ENCODE results near the gene SMAD7.

The SMAD7 gene

DNA sequence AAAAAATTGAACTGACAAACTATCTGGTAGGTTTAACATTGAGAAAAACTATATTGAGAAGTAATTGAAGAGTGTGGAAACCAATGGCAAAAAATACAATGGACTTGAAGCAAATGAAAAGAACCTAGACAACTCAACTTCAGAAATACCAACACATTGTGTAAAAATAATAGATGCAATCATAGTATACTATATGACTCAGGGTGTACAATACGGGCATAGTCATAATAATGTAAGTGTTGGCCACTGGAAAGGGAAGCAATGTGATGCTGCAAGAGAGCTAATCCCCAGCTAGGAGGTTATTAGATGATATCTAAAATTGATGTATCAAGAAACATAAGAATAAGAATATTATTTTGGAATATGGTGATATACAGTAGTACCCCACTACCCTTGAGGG, 45.3 kb downstream of the SMAD7 start:
- peaks cover 20% of the 10 kb centered on the region for H3K4me1 ChIP-seq (ENCODE audit: control insufficient read depth, insufficient read depth, low read length)
- H3K27me3 ChIP-seq (ENCODE audit: control insufficient read depth, insufficient read depth, low read length): no peaks in the 10 kb centered on the region
- no peak overlapping the region for H3K4me3 ChIP-seq (ENCODE audit: low read length)
- no peaks in the 10 kb centered on the region for H3K36me3 ChIP-seq (ENCODE audit: control insufficient read depth, insufficient read depth, low read length)
- H3K9me3 ChIP-seq (ENCODE audit: control insufficient read depth, low read length): no peaks in the 10 kb centered on the region
- H3K9ac ChIP-seq (ENCODE audit: low read length): no peak overlapping the region

DNA sequence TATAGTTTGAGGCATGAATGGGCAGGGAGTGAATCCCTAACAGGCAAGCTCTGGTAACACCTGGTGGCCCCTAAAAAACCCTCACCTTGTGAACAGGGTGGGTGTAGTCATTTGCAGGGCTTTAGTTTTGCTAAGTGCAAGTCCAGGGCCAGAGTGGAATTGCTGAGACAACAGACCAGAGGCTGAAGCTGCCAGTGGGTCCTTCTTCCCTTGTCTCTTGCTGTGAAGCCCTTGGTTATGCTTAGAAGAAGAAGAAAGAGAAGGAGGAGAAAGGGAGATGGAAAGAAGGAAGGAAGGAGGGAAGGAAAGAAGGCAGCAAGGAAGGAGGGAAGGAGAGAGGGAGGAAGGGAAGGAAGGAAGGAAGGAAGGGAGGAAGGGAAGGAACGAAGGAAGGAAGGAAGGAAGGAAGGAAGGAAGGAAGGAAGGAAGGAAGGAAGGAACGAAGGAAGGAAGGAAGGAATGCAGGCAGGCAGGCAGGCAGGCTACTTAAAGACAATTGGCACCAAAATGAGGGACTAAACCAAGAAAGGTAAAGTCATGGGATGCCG, 45.8 kb downstream of the SMAD7 start:
- Histone ChIP-seq H3K36me3 (ENCODE audit: control insufficient read depth, insufficient read depth, low read length) (no peaks in the 10 kb centered on the region), H3K9me3 (ENCODE audit: control insufficient read depth, low read length) (no peaks in the 10 kb centered on the region), H3K4me1 (ENCODE audit: control insufficient read depth, insufficient read depth, low read length) (peaks cover 20% of the 10 kb centered on the region), H3K4me3 (ENCODE audit: low read length) (no peak overlapping the region), H3K27me3 (ENCODE audit: control insufficient read depth, insufficient read depth, low read length) (no peaks in the 10 kb centered on the region), H3K9ac (ENCODE audit: low read length) (no peak overlapping the region)

DNA sequence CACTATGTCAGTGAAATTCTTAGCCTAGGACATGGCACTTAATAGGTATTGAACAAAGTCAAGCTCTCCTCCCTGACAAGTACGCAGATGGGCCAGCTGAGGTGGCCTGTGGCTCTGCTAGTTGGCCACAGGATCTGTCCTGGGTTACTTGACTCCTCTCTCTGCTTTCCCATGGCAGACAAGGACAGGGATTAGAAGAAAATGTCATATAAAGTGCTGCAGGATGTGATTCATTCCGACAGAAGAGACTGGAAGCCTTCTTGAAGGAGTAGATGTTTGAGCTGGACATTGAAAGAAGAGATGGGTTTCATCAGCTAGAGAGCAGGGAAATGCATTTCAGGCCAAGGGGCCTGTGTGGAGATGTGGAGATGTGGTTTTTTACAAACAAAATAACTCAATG, 46.7 kb downstream of the SMAD7 start:
- peaks cover 20% of the 10 kb centered on the region for H3K4me1 ChIP-seq (ENCODE audit: control insufficient read depth, insufficient read depth, low read length)
- H3K36me3 ChIP-seq (ENCODE audit: control insufficient read depth, insufficient read depth, low read length): no peaks in the 10 kb centered on the region
- H3K27me3 ChIP-seq (ENCODE audit: control insufficient read depth, insufficient read depth, low read length): no peaks in the 10 kb centered on the region

GRCh38 chr18:48902856-48903601, 47.7 kb downstream of the SMAD7 start:
- H3K9ac ChIP-seq (ENCODE audit: low read length): no peak overlapping the region
- peaks cover 20% of the 10 kb centered on the region for H3K4me1 ChIP-seq (ENCODE audit: control insufficient read depth, insufficient read depth, low read length)
- H3K36me3 ChIP-seq (ENCODE audit: control insufficient read depth, insufficient read depth, low read length): no peaks in the 10 kb centered on the region
- H3K9me3 ChIP-seq (ENCODE audit: control insufficient read depth, low read length): no peaks in the 10 kb centered on the region
- H3K27me3 ChIP-seq (ENCODE audit: control insufficient read depth, insufficient read depth, low read length): no peaks in the 10 kb centered on the region
- no peak overlapping the region for H3K4me3 ChIP-seq (ENCODE audit: low read length)

More for the DNA sequence above, 46.7 kb downstream of the SMAD7 start:
- Histone ChIP-seq H3K9me3 (ENCODE audit: control insufficient read depth, low read length) (no peaks in the 10 kb centered on the region), H3K9ac (ENCODE audit: low read length) (no peak overlapping the region), H3K4me3 (ENCODE audit: low read length) (no peak overlapping the region)

GRCh38 chr18:48902023-48902855, 48.5 kb downstream of the SMAD7 start:
- no peaks in the 10 kb centered on the region for H3K27me3 ChIP-seq (ENCODE audit: control insufficient read depth, insufficient read depth, low read length)
- no peak overlapping the region for H3K4me3 ChIP-seq (ENCODE audit: low read length)
- peaks cover 23% of the 10 kb centered on the region for H3K4me1 ChIP-seq (ENCODE audit: control insufficient read depth, insufficient read depth, low read length)
- no peaks in the 10 kb centered on the region for H3K9me3 ChIP-seq (ENCODE audit: control insufficient read depth, low read length)
- H3K36me3 ChIP-seq (ENCODE audit: control insufficient read depth, insufficient read depth, low read length): no peaks in the 10 kb centered on the region
- peak overlapping the region; percentile 59 for H3K9ac ChIP-seq (ENCODE audit: low read length)

DNA sequence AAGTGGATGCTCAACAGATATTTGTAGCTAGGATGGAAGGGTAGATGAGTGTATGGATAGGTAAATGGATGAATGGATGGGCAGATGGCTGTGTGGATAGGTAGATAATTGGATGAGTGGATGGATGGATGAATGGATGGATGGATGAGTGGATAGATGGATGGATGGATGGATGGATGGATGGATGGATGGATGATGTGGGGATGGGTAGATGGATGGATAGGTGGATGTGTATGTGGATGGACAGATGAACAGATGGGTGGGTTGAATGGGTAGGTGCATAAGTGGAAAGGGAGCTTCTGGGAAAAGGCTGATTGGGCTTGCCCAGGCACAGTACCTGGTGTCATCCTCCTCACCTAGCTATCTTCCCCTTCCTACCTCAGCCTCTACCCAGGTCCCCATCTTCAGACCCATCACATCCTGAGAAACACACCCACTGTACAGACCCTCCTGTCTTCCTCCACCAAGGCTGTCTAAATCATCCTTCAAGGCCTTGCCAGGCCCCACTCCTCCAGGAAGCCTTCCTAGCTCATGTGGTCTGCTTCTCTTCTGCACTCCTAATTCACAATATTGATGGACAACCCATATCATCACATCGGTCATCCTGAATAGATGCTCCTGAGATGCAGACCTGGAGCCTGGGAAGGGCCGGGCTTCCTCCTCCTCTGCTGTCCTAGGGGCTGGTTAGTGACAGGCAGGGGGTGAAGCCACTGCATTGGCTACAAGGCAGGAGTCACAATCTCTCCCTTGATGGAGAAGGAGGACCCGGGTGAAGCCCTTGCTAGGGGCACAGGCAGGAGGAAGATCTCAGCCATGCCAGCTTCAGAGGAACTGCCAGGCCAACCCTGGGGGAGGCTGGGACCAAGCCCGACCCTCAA, 49.4 kb downstream of the SMAD7 start:
- Histone ChIP-seq H3K36me3 (ENCODE audit: control insufficient read depth, insufficient read depth, low read length) (no peaks in the 10 kb centered on the region), H3K4me1 (ENCODE audit: control insufficient read depth, insufficient read depth, low read length) (peaks cover 32% of the 10 kb centered on the region), H3K9me3 (ENCODE audit: control insufficient read depth, low read length) (no peaks in the 10 kb centered on the region), H3K4me3 (ENCODE audit: low read length) (no peak overlapping the region), H3K27me3 (ENCODE audit: control insufficient read depth, insufficient read depth, low read length) (no peaks in the 10 kb centered on the region), H3K9ac (ENCODE audit: low read length) (peak overlapping the region; percentile 59)

- Histone ChIP-seq H3K9me3 (ENCODE audit: control insufficient read depth, low read length) (no peaks in the 10 kb centered on the region), H3K4me3 (ENCODE audit: low read length) (no peak overlapping the region), H3K27me3 (ENCODE audit: control insufficient read depth, insufficient read depth, low read length) (no peaks in the 10 kb centered on the region), H3K36me3 (ENCODE audit: control insufficient read depth, insufficient read depth, low read length) (no peaks in the 10 kb centered on the region), H3K9ac (ENCODE audit: low read length) (no peak overlapping the region), H3K4me1 (ENCODE audit: control insufficient read depth, insufficient read depth, low read length) (peaks cover 35% of the 10 kb centered on the region)
These were observed 50.3 kb downstream of the SMAD7 start for GRCh38 chr18:48900469-48900868.

DNA sequence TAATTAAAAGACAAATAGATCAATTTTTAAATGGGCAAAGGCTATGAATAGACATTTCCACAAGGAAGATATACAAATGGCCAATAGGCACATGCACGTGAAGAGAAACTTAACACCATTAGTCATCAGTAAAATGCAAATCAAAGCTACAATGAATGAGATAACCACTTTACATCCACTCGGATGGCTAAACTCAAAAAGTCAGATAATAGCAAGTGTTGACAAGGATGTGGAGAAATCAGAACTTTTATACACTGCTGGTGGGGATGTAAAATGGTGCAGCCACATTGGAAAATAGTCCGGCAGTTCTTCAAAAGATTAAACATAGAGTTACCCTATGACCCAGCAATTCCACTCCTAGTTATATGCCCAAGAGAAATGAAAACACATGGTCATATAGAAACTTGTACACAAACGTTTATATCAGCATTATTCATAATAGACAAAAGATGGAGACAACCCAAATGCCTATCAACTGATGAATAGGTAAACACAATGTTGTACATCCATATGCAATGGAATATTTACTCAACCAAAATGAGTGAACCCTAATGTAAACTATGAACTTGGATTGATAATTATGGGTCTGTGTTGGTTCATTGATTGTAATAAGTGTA, 51.1 kb downstream of the SMAD7 start:
- Histone ChIP-seq H3K36me3 (ENCODE audit: control insufficient read depth, insufficient read depth, low read length) (no peaks in the 10 kb centered on the region), H3K4me3 (ENCODE audit: low read length) (no peak overlapping the region), H3K9me3 (ENCODE audit: control insufficient read depth, low read length) (no peaks in the 10 kb centered on the region), H3K9ac (ENCODE audit: low read length) (no peak overlapping the region), H3K27me3 (ENCODE audit: control insufficient read depth, insufficient read depth, low read length) (no peaks in the 10 kb centered on the region), H3K4me1 (ENCODE audit: control insufficient read depth, insufficient read depth, low read length) (peaks cover 35% of the 10 kb centered on the region)

DNA sequence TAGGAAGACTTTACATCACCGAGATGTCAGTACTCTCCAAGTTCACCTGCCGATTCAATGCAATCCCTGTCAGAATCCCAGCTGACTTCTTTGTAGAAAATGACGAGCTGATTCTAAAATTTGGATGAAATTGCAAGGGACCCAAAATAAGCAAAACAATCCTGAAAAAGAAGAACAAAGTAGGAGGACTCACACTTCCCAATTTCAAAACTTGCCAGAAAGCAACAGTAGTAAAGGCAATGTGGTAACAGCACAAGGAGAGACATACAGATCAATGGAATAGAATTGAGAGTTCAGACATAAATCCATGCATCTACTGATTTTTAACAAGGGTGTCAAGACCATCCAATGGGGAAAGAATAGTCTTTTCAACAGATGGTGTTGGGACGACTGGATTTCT, 52.2 kb downstream of the SMAD7 start:
- H3K9me3 ChIP-seq (ENCODE audit: control insufficient read depth, low read length): no peaks in the 10 kb centered on the region
- no peak overlapping the region for H3K9ac ChIP-seq (ENCODE audit: low read length)
- H3K36me3 ChIP-seq (ENCODE audit: control insufficient read depth, insufficient read depth, low read length): no peaks in the 10 kb centered on the region
- no peaks in the 10 kb centered on the region for H3K27me3 ChIP-seq (ENCODE audit: control insufficient read depth, insufficient read depth, low read length)
- H3K4me1 ChIP-seq (ENCODE audit: control insufficient read depth, insufficient read depth, low read length): peaks cover 41% of the 10 kb centered on the region
- H3K4me3 ChIP-seq (ENCODE audit: low read length): no peak overlapping the region

DNA sequence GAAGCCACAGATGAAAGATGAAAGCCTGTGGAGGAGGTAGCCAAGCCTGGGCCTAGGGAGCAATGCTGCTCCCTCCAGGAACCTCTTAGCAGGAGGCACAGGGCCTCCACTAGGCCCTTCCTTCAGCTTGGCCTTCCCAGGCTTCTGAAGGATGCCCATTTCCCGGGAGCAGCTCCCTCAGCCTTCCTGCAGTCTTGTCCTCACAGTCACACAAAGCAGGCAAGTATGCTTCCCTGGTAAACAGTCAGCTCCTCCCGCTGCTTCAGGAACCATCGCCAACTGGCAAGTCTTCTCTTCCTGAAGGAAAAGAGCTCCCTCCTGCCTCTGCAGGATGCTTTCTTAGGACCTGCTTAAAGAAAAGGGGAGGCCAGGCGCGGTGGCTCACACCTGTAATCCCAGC, 53.2 kb downstream of the SMAD7 start:
- Histone ChIP-seq H3K4me1 (ENCODE audit: control insufficient read depth, insufficient read depth, low read length) (peaks cover 43% of the 10 kb centered on the region), H3K9me3 (ENCODE audit: control insufficient read depth, low read length) (no peaks in the 10 kb centered on the region), H3K9ac (ENCODE audit: low read length) (no peak overlapping the region), H3K4me3 (ENCODE audit: low read length) (no peak overlapping the region), H3K27me3 (ENCODE audit: control insufficient read depth, insufficient read depth, low read length) (no peaks in the 10 kb centered on the region), H3K36me3 (ENCODE audit: control insufficient read depth, insufficient read depth, low read length) (no peaks in the 10 kb centered on the region)

DNA sequence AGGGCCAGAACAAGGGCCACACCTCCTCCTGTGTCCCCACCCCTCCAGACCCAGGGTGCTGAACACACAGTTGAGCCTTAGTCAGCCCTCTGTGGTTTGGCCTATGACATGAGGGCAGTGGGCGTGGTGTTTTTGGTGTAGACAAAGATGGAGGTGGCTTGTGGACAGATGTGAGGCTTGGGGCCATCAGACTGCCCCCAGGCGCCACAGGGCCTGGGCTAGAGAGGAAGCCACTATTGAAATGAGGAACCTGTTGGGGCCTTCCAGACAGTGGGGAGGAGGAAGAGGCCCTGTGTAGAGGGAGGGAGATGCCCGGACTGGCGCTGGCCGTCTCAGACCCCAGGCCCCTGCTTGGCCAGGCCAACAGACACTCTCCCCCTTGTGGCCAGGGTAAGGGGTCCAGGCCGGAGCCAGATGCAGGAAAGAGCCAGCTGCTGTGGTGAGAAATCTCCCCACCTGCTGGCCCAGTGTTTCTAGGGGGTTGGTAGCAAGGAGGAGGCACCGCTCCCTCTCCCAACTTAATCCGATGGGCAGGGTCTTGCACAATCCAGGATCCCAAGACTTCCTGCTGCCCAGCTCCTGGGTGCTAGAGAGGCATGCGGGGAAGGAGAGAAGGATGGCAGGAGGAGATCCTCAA, 53.8 kb downstream of the SMAD7 start:
- Histone ChIP-seq H3K9ac (ENCODE audit: low read length) (no peak overlapping the region), H3K9me3 (ENCODE audit: control insufficient read depth, low read length) (no peaks in the 10 kb centered on the region), H3K36me3 (ENCODE audit: control insufficient read depth, insufficient read depth, low read length) (no peaks in the 10 kb centered on the region), H3K4me1 (ENCODE audit: control insufficient read depth, insufficient read depth, low read length) (peaks cover 37% of the 10 kb centered on the region), H3K27me3 (ENCODE audit: control insufficient read depth, insufficient read depth, low read length) (no peaks in the 10 kb centered on the region), H3K4me3 (ENCODE audit: low read length) (no peak overlapping the region)

Measured in mucosa of stomach (tissue), 1 donor.